HEK293 (cell line): Measurements from ENCODE around the gene PDHB.

ENCODE experiments used
- FEZF1 ChIP-seq: fragments of 450-650 bp; formaldehyde crosslinking; IDR thresholded peaks from 2 replicates; pipeline ENCODE4 v1.5.1; 2016; ENCODE audit warnings: missing biosample characterization, missing genetic modification characterization
- GLI2 ChIP-seq: fragments of 450-650 bp; formaldehyde crosslinking; IDR thresholded peaks from 2 replicates; pipeline ENCODE4; 2017; ENCODE audit warnings: missing biosample characterization, missing genetic modification characterization, low read depth, borderline replicate concordance
- GLIS1 ChIP-seq: fragments of 450-650 bp; formaldehyde crosslinking; IDR thresholded peaks from 2 replicates; pipeline ENCODE4 v1.5.1; 2016; ENCODE audit warnings: missing biosample characterization, missing genetic modification characterization
- KLF10 ChIP-seq: fragments of 450-650 bp; IDR thresholded peaks from 2 replicates; pipeline ENCODE4 v1.5.1; 2018; ENCODE audit warnings: missing biosample characterization, mild to moderate bottlenecking, missing genetic modification characterization
- KLF17 ChIP-seq: fragments of 450-650 bp; formaldehyde crosslinking; IDR thresholded peaks from 2 replicates; pipeline ENCODE4 v1.5.1; 2016; ENCODE audit warnings: missing biosample characterization, missing genetic modification characterization
- MEIS1 ChIP-seq: sonication (generic); formaldehyde crosslinking; IDR thresholded peaks from 2 replicates; pipeline ENCODE4 v1.8.1; 2022; ENCODE audit warnings: missing genetic modification reagents, mild to moderate bottlenecking, borderline replicate concordance
- MZF1 ChIP-seq: fragments of 450-650 bp; formaldehyde crosslinking; IDR thresholded peaks from 2 replicates; pipeline ENCODE4 v1.5.1; 2017; ENCODE audit warnings: missing biosample characterization, missing genetic modification characterization, borderline replicate concordance
- PRDM10 ChIP-seq: fragments of 450-650 bp; formaldehyde crosslinking; IDR thresholded peaks from 2 replicates; pipeline ENCODE4 v1.5.1; 2016; ENCODE audit warnings: missing biosample characterization, missing genetic modification characterization
- PRDM4 ChIP-seq: fragments of 450-650 bp; formaldehyde crosslinking; IDR thresholded peaks from 2 replicates; pipeline ENCODE4 v1.5.1; 2017; ENCODE audit warnings: missing biosample characterization, missing genetic modification characterization
- SCRT1 ChIP-seq: fragments of 450-650 bp; formaldehyde crosslinking; IDR thresholded peaks from 2 replicates; pipeline ENCODE4 v1.5.1; 2016; ENCODE audit warnings: missing biosample characterization, missing genetic modification characterization, borderline replicate concordance
- SCRT2 ChIP-seq: fragments of 450-650 bp; formaldehyde crosslinking; IDR thresholded peaks from 2 replicates; pipeline ENCODE4 v1.5.1; 2016; ENCODE audit warnings: missing biosample characterization, missing genetic modification characterization
- SETDB1 ChIP-seq: IDR thresholded peaks from one replicate; pipeline ENCODE4 v1.6.1; 2017; ENCODE audit warnings: mild to moderate bottlenecking, low read length, moderate library complexity, mixed read lengths; ENCODE audit not compliant: insufficient read length
- SP7 ChIP-seq: fragments of 450-650 bp; formaldehyde crosslinking; IDR thresholded peaks from 2 replicates; pipeline ENCODE4 v1.5.1; 2016; ENCODE audit warnings: missing biosample characterization, missing genetic modification characterization
- ZBTB1 ChIP-seq: fragments of 450-650 bp; formaldehyde crosslinking; IDR thresholded peaks from 2 replicates; pipeline ENCODE4 v1.5.1; 2016; ENCODE audit warnings: missing biosample characterization, missing genetic modification characterization
- ZNF18 ChIP-seq: fragments of 450-650 bp; formaldehyde crosslinking; IDR thresholded peaks from 2 replicates; pipeline ENCODE4 v1.5.1; 2016; ENCODE audit warnings: missing biosample characterization, missing genetic modification characterization
- ZNF311 ChIP-seq: fragments of 450-650 bp; formaldehyde crosslinking; IDR thresholded peaks from 2 replicates; pipeline ENCODE4 v1.5.1; 2017; ENCODE audit warnings: missing biosample characterization, missing genetic modification characterization, borderline replicate concordance
- ZNF335 ChIP-seq: fragments of 450-650 bp; formaldehyde crosslinking; conservative IDR thresholded peaks from 2 replicates; pipeline ENCODE4 v1.5.1; 2016; ENCODE audit warnings: missing biosample characterization, missing genetic modification characterization
- ZNF341 ChIP-seq: fragments of 450-650 bp; formaldehyde crosslinking; IDR thresholded peaks from 2 replicates; pipeline ENCODE4; 2016; ENCODE audit warnings: low read depth, missing biosample characterization, missing genetic modification characterization
- ZNF362 ChIP-seq: fragments of 450-650 bp; formaldehyde crosslinking; IDR thresholded peaks from 2 replicates; pipeline ENCODE4 v1.5.1; 2016; ENCODE audit warnings: missing biosample characterization, missing genetic modification characterization
- ZNF404 ChIP-seq: fragments of 450-650 bp; formaldehyde crosslinking; IDR thresholded peaks from 2 replicates; pipeline ENCODE4 v1.5.1; 2017; ENCODE audit warnings: missing biosample characterization, missing genetic modification characterization
- ZNF529 ChIP-seq: fragments of 450-650 bp; formaldehyde crosslinking; IDR thresholded peaks from 2 replicates; pipeline ENCODE4 v1.5.1; 2017; ENCODE audit warnings: missing genetic modification characterization, missing biosample characterization; ENCODE audit not compliant: insufficient replicate concordance
- ZNF530 ChIP-seq: fragments of 450-650 bp; formaldehyde crosslinking; IDR thresholded peaks from 2 replicates; pipeline ENCODE4 v1.5.1; 2016; ENCODE audit warnings: low read depth, missing biosample characterization, missing genetic modification characterization
- ZNF544 ChIP-seq: fragments of 450-650 bp; formaldehyde crosslinking; IDR thresholded peaks from 2 replicates; pipeline ENCODE4 v1.5.0; 2017; ENCODE audit warnings: missing biosample characterization, missing genetic modification characterization
- ZNF561 ChIP-seq: fragments of 450-650 bp; IDR thresholded peaks from 2 replicates; pipeline ENCODE4 v1.5.1; 2018; ENCODE audit warnings: missing biosample characterization, missing genetic modification characterization, borderline replicate concordance
- ZNF626 ChIP-seq: fragments of 450-650 bp; sonication (Bioruptor Pico); formaldehyde crosslinking; IDR thresholded peaks from 2 replicates; pipeline ENCODE4 v1.5.1; 2018; ENCODE audit warnings: missing biosample characterization, missing genetic modification characterization, inconsistent platforms
- ZNF629 ChIP-seq: fragments of 450-650 bp; formaldehyde crosslinking; IDR thresholded peaks from 2 replicates; pipeline ENCODE4 v1.5.1; 2017; ENCODE audit warnings: missing biosample characterization, missing genetic modification characterization
- ZNF704 ChIP-seq: fragments of 450-650 bp; formaldehyde crosslinking; IDR thresholded peaks from 2 replicates; pipeline ENCODE4 v1.5.1; 2016; ENCODE audit warnings: missing biosample characterization, missing genetic modification characterization
- ZSCAN23 ChIP-seq: fragments of 450-650 bp; formaldehyde crosslinking; IDR thresholded peaks from 2 replicates; pipeline ENCODE4 v1.5.1; 2016; ENCODE audit warnings: missing biosample characterization, missing genetic modification characterization

Gene PDHB

GRCh38 chr3:58471025-58471887 is 37.6 kb upstream of the PDHB start (continued):
- peak; percentile 96 for TF ChIP-seq KLF17 (tag by site-specific recombination)
- TF ChIP-seq SCRT2 (tag by site-specific recombination) = peak; percentile 72
- TF ChIP-seq ZNF311 (tag by site-specific recombination) = no peak
- peak; percentile 46 for TF ChIP-seq PRDM10 (tag by site-specific recombination)
- peak; percentile 97 for TF ChIP-seq SP7 (tag by site-specific recombination)
- TF ChIP-seq ZNF362 (tag by site-specific recombination) = no peak
- peak; percentile 90 for TF ChIP-seq ZNF629 (tag by site-specific recombination)
- TF ChIP-seq ZNF18 (tag by site-specific recombination) = peak; percentile 89
- TF ChIP-seq GLI2 (tag by site-specific recombination) = peak; percentile 81; the same call in 1 of the 2 replicates
- no peak for TF ChIP-seq ZNF544
- TF ChIP-seq GLIS1 (tag by site-specific recombination) = peak; percentile 95
- TF ChIP-seq ZNF626 = peak; percentile 51; the same call in 1 of the 2 replicates
- no peak for TF ChIP-seq SETDB1
- TF ChIP-seq ZNF341 = no peak
- peak; percentile 89; the same call in 1 of the 2 replicates for TF ChIP-seq MZF1 (tag by site-specific recombination)
- no peak for TF ChIP-seq ZBTB1 (tag by site-specific recombination)
- peak; percentile 93 for TF ChIP-seq PRDM4 (tag by site-specific recombination)
- peak; percentile 38; the same call in 1 of the 2 replicates for TF ChIP-seq ZNF335 (tag by site-specific recombination)
- TF ChIP-seq ZNF529 (tag by site-specific recombination) = no peak
- TF ChIP-seq ZNF404 (tag by site-specific recombination) = no peak
- TF ChIP-seq ZSCAN23 = peak; percentile 81; the same call in 1 of the 2 replicates
- TF ChIP-seq ZNF561 (tag by site-specific recombination) = peak; percentile 99
- TF ChIP-seq MEIS1 (CRISPR knock-in tag) = no peak
- TF ChIP-seq ZNF704 (tag by site-specific recombination) = no peak
- peak; percentile 98 for TF ChIP-seq FEZF1 (tag by site-specific recombination)
- peak; percentile 90 for TF ChIP-seq KLF10 (tag by site-specific recombination)
- TF ChIP-seq ZNF530 (tag by site-specific recombination) = no peak
- 0 out of 2 replicates have a peak, but pooled peaks have one; percentile 16 for TF ChIP-seq SCRT1 (tag by site-specific recombination)
